Erythroblast (primary cell): Measurements from ENCODE around the gene MAP4K2.

Experiments
- GATA1 ChIP-seq: IDR thresholded peaks from 2 replicates; pipeline ENCODE4 v1.6.1; 2011; ENCODE audit warnings: low read depth, mild to moderate bottlenecking, control low read depth, low read length, moderate library complexity
- POLR2A ChIP-seq: IDR thresholded peaks from 2 replicates; pipeline ENCODE4 v1.6.1; 2011; ENCODE audit warnings: mild to moderate bottlenecking, low read length

DNA sequence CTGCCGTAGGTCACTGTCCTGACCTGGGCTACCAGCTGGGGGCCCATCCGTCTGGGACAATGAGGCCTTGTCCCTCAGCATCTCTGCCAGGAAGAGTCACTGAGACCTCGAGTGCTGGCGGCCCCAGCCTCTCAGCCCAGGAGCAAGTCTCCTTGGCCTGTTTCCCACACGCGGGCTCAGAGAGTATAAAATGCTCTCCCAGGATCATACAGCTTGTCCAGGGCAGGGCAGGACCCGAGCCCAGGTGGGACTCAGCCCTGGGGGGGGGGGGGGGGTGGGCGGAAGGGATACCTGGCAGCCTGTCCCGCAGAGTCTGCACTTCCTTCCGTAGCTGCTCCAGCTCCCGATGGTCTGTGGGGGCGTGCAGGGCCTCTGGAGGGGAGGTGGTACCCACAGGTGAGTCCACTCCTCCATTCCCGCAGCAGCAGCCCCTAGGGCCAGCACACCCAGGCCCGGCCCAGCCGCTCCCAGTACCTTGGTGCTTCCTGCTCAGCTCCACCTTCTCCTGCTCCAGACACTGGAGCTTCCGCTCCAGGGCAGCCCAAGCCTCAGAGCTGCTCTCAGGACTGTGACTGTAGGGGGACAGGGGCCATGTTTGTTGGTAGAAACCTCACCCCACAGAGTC, 33.5 kb upstream of the MAP4K2 start:
- no peak for TF ChIP-seq POLR2A
- no peak for TF ChIP-seq GATA1
